Urinary bladder (tissue), 4 donors: ENCODE data around the gene KIF18B. TPM values are rescaled to one million over a fixed set of nuclear protein-coding genes. Genes with fewer than 3 reads are reported as not detected.
"Not testable (repeated sequence)": the region's sequence is repeated elsewhere in the genome, so short reads cannot be mapped to it uniquely, and the experiment has no call there.

ENCODE experiments used
- DNase-seq: peaks from one replicate; pipeline ENCODE4 v3.0.0-alpha.2; 2015; ENCODE audit errors: extremely low spot score
- H3K27ac ChIP-seq: one replicate; pipeline ENCODE4 v1.5.1; 2013; ENCODE audit warnings: low read depth, mild to moderate bottlenecking, moderate library complexity
- H3K36me3 ChIP-seq: one replicate; pipeline ENCODE4 v1.6.1; 2013; ENCODE audit warnings: mild to moderate bottlenecking, moderate library complexity; ENCODE audit not compliant: insufficient read depth
- H3K4me1 ChIP-seq: one replicate; pipeline ENCODE4 v1.6.1; 2013; ENCODE audit warnings: mild to moderate bottlenecking, moderate library complexity; ENCODE audit not compliant: insufficient read depth
- H3K4me3 ChIP-seq: one replicate; pipeline ENCODE4 v1.5.1; 2013; ENCODE audit warnings: low read depth, low read length
- WGBS: extraction: QIAGEN DNeasy Blood & Tissue Kit; methylation state at CpG from one replicate; pipeline ENCODE4 v1.1.7; 2013; 5-methylcytosine and 5-hydroxymethylcytosine counted together
- polyA plus RNA-seq: library from polyadenylated mRNA; stranded (reverse); fragments of 200-250 nt; gene quantifications from one replicate; pipeline ENCODE4 v1.2.3, GENCODE V29; 2013
- total RNA-seq: library from RNA; depleted of rRNA; stranded (reverse); fragments of >200 nt; gene quantifications from one replicate; pipeline ENCODE4 v1.2.3, GENCODE V29; 2014
- donor health status: healthy with polysubstance abuse.
- donor health status: healthy.

KIF18B gene
- total and polyA plus RNA-seq, 2 donors = 0.20 to 2.5 TPM

DNA sequence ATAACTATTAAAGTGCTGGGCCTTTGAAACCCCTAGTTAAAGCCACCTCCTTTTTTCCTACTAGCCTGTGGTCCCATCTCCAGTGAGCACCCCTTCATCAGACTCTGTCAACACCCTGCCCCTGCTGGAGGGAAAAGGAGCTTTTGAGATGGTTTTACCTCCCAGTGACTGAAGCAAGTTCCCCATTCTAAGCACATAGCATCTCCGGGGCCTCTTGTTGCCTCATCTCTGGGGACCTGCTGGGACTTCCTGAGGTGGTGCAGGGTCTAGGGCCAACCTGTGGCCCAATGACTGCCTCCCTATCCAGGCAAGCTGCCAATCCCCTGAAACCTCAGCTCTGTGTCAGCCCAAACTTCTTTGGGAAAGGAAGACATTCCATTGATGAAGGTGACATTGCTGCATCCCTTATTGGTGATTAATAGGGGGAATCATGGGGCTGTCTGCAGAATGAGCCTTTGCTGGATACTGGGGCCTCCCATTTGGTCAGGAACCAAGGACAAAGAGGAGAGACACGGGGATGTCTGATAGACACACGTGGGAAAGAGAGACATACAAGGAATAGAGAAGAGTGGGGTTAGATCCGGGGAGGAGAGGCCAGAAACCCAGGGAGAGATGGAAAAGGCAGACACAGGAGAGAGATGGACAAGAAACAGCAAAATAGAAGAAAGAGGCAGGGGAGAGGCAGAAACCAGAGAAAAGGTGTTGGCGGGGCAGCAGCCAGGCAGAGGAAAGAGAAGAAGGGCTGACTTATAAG lies 18.1 kb upstream of the KIF18B start:
- DNase-seq = no peak
- Histone ChIP-seq H3K36me3 (no peaks in the 10 kb centered on the region), H3K27ac (no peak overlapping the region), H3K4me3 (no peak overlapping the region), H3K4me1 (peaks cover 2% of the 10 kb centered on the region)
- 73% methylated on average over 5 of the region's 5 CpGs for WGBS

DNA sequence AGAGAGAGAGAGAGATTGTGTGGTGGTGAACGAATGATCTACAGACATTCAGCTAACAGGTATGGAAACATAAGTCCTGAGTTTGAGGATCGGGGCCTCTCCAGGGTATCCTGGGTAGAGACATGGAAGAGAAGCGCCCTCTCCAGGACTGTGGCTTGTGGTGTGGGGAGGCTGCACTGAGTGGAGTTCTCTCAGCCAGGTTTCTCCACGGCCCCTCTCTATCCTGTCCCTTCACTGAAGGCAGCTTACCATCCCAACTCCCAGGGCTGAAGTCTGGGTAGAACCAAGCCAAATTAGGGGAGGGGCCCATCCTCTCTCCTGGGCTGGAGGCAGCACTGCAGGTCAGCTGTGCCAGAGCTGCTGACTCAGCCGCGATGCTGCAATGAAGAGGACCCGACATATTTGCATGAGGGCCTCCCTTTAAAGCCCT lies 14.4 kb upstream of the KIF18B start:
- Histone ChIP-seq H3K4me3 (no peak overlapping the region), H3K27ac (no peak overlapping the region), H3K4me1 (peaks cover 2% of the 10 kb centered on the region), H3K36me3 (no peaks in the 10 kb centered on the region)
- whole genome bisulfite sequencing = 72% methylated on average over 7 of the region's 7 CpGs
- no peak for DNase-seq

DNA sequence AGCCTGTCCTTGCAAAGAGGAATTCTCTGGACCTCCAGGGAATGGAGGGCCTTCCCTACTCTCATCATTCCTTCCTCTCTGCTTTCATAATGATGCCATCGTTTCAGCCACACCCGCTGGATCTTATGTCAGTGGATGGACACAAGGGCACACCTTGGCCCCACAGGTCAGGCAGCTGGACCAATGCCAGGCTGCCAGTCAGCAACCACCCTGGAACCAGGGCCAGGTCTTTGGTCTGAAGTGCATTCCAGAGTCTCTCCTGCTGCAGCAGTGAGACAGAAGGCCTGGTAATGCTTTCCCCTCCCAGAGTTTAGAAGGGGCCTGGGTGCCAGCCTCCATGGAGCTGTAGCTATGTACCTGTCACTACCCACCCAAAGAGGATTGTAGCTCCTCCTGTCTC lies 13.1 kb upstream of the KIF18B start:
- Histone ChIP-seq H3K27ac (no peak overlapping the region), H3K4me3 (no peak overlapping the region), H3K36me3 (no peaks in the 10 kb centered on the region), H3K4me1 (peaks cover 2% of the 10 kb centered on the region)
- 65% methylated on average over 2 of the region's 2 CpGs for WGBS
- DNase-seq = no peak

DNA sequence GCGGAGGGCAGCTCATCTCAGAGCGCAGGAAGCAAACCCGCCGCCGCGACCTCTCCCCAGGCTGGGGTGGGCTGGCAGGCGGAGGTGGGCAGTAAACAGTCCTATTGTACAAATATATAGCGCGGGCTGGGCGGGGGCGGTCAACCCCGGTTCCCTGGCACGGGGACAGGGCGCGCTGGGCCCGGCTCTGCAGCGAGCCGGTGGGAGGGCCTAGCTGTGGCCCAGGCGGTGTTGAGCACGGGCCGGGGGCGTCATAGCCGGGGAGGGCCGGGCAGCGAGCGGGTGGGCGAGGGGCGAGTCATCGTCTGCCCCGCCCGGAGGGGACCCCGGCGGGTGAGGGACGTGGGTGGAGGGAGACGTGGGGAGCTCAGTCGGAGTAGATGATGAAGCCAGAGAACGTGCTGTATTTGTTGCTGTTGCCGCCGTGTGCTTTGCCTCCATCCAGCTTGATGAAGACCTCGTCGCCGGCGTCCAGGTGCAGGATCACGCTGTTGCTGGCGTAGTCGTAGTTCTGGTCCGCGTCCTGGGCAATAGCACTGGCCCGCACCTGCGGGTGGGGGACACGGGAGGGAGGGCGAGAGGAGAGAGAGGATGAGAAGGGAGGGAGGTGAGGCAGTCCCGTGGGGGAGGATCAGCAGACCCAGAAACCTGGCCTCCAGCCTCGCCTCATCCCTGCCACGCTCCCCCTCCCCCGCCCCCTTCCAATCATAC lies 12.4 kb upstream of the KIF18B start:
- WGBS = 37% methylated on average over 56 of the region's 56 CpGs
- Histone ChIP-seq H3K27ac (no peak overlapping the region), H3K36me3 (no peaks in the 10 kb centered on the region), H3K4me3 (no peak overlapping the region), H3K4me1 (peaks cover 2% of the 10 kb centered on the region)
- DNase-seq = no peak

DNA sequence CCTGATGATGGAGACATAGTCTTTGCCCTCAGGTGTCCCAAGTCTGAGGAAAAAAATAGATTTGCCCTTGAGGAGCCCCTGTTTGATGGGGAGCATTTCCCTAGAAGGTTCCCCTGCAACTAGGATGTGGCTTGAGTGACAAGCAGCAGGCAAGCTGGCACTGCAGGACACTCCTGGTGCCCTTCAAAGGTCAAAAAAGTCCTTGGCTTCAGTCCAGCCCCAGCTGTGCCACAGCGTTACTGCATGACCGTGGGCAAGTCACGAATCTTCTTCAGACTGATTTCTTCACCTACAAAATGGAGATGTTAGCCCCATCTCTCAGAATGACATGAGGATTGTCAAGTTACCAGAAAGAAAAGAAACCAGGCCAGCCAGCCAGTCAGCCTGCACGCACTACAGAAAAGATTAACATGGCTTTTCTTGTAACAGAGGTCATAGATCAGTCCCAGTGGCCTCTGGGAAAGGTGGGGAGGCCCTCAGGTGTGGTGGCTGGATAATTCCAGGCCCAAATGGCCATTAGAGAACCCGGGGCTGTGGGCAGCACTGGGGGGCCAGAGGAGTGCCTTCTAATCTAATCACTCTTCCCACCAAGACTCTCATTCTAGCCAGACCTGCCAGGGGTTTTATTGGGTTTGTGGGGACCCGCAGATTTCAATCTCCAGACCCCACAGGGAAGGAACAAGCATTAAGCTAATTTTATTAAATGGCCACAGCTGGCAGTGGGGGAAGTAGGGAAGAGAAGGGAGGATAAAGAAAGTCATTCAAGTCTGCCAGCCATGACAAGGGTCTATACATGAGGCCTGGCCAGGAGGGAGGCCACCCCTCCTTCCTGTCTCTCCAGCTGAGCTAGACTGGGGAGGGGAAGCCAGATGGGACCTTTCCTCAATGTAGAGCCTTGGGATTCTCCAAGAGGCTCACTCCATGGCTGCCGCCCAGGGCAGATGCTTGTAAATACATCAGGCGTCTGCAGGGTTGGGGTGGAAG lies 9.7 kb upstream of the KIF18B start:
- H3K4me3 ChIP-seq = no peak overlapping the region
- no peak for DNase-seq
- H3K27ac ChIP-seq = no peak overlapping the region
- H3K4me1 ChIP-seq = peaks cover 2% of the 10 kb centered on the region
- H3K36me3 ChIP-seq = no peaks in the 10 kb centered on the region
- 73% methylated on average over 8 of the region's 8 CpGs for WGBS

DNA sequence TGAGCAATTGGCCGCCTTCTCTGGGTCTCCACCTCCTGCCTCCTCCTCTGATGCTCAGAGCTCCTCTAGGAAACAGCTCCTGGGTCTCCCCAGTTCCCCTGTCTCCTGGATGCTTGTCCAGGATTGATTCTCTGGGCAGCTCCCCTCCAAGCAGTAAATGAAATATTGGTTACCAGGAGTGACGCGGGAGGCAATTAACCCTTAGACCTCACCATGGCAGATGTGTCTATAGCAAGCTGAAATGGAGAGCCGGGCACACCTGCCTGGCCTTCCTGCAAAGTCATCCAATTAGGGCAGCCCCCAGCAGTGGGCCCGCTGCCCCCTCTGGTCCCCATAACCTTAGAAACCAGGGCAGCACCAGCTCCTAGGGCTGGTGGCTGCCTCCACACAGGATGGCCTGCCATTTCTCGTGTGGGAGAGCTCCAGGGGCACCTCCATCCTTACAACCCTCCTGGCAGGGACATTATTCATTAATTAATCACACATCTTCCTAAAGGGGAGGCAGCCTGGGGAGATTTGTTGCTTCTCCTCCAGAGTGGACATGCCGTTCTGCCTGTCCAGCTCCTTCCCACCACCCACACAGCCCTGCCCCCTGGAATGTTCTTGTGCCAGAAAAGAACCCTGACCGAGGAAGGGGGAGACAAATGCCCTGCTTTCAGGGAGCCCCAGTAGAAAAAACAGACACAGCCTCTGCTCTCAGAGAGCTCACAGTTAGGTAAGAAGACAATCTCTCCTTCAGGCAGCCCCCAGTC lies 8.3 kb upstream of the KIF18B start:
- H3K4me3 ChIP-seq = no peak overlapping the region
- no peak for DNase-seq
- 70% methylated on average over 8 of the region's 8 CpGs for WGBS

DNA sequence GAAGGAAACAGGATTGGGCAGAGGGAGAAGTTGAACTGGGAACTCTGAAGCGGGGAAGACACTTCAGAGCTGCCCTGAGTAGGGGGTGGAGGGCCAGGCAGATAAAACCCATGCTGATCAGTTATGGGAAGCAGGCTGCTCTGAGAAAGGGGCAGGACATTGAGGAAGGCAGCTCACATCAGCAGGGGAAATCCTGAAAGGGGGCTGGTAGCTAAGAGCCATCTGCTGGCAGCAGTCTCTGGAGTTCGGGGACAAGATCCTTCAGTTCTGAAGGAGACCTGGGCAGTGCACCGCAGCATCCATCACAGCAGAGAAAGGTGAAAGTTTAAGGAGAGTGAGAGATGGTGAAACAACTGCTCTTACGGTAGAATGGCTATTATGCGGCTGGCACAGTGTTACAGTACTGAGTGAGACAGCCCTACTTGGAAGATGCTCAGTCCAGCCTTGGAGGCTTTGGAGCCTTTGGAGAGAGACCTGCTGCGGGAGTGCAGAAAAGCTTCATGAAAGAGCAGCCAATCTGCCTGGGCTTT lies 5.4 kb upstream of the KIF18B start:
- Histone ChIP-seq H3K4me3 (no peak overlapping the region), H3K4me1 (no peaks in the 10 kb centered on the region), H3K27ac (no peak overlapping the region), H3K36me3 (no peaks in the 10 kb centered on the region)
- 76% methylated on average over 6 of the region's 6 CpGs for WGBS
- no peak for DNase-seq

More for the DNA sequence above, 8.3 kb upstream of the KIF18B start:
- no peak overlapping the region for H3K27ac ChIP-seq
- H3K36me3 ChIP-seq = no peaks in the 10 kb centered on the region
- peaks cover 2% of the 10 kb centered on the region for H3K4me1 ChIP-seq

DNA sequence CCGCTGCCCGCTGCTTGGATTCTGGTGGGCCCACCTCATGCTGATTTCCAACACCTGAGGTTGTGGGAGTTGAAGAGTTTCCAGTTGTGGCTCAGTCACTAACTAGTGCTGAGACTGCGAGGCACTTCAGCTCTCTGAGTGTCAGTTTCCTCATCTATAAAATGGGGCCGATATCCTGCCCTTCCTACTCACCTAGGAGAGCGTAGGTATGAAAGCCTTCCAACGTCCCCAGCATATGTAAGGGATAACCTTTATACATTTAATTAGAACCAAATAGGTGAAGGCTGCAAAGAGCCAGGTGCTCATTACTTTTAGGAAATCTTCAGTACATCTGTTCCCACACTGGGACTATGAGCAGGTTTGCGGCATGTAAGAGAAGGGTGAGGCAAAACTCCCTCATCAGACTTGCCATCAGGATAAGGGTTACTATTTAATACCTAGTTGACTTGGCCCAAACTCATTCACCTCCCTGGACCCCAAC lies 782 bp upstream of the KIF18B start:
- 60% methylated on average over 7 of the region's 7 CpGs for WGBS
- peak overlapping the region; percentile 51 for H3K4me3 ChIP-seq
- peaks cover 1% of the 10 kb centered on the region for H3K4me1 ChIP-seq
- no peak for DNase-seq
- no peak overlapping the region for H3K27ac ChIP-seq
- no peaks in the 10 kb centered on the region for H3K36me3 ChIP-seq

DNA sequence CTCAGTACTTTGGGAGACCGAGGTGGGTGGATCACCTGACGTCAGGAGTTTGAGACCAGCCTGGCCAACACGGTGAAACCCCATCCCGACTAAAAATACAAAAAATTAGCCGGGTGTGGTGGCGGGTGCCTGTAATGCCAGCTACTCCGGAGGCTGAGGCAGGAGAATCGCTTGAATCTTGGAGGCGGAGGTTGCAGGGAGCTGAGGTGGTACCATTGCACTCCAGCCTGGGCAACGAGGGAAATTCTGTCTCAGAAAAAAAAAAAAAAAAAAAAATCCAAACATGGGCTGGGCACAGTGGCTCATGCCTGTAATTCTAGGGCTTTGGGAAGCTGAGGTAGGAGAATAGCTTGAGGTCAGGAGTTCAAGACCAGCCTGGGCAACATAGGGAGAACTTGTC lies 1.9 kb downstream of the KIF18B start:
- DNase-seq, H3K4me1 ChIP-seq, H3K27ac ChIP-seq, H3K4me3 ChIP-seq, H3K36me3 ChIP-seq: not testable (repeated sequence)
- WGBS = 94% methylated on average over 10 of the region's 10 CpGs

DNA sequence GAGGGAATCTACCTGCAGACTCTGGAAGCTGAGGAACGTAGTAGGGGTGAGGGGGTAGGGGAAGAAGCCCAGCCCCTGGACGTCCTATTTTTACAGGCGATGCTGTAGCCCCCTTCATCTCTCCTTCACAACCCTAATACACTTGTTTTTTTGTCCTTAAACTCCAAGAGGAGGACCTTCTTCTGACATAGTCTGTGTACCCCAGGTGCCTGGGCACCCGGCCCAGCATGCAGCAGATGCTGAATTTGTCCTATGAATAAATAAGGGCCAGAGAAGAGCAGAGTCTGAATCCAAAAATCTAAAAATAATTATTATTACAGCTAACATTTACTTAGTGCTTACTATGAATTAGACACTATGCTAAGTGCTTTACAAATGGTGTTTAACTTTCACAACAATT lies 5.1 kb downstream of the KIF18B start:
- WGBS = 75% methylated on average over 4 of the region's 4 CpGs
- H3K36me3 ChIP-seq = no peaks in the 10 kb centered on the region
- H3K4me3 ChIP-seq = no peak overlapping the region
- no peak for DNase-seq
- H3K4me1 ChIP-seq = peaks cover 1% of the 10 kb centered on the region
- H3K27ac ChIP-seq = no peak overlapping the region

DNA sequence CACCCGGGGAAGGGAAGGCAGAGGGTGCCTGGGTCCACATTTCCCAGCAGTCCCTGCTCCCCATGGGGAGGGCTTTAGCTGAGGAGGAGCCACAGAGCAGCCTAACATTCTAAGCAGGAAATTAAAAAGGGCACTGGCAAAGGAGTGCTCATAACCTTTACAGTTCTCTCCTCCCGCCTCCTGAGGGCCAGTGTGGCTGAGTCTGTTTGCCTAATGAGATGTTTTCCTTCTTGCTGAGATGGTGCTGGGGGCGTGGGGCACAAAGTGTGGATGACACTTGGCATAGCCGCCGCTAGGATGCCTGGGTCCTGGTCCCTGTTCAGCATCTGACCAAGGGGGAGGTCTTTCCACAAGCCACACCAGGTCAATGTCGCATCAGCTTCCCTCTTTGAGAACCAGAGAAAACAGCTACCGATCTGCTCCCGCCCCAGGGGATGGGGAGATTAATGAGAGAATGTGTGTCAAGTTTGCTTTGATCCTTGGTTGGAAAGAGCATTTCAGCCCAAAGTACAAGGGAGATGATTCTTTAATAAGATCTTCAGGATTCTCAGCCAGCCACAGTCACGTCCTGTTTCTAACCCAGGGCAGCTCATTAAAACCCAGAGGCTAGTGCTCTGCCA lies 5.8 kb downstream of the KIF18B start:
- H3K27ac ChIP-seq = no peak overlapping the region
- no peak overlapping the region for H3K4me3 ChIP-seq
- no peaks in the 10 kb centered on the region for H3K4me1 ChIP-seq
- no peak for DNase-seq
- H3K36me3 ChIP-seq = no peaks in the 10 kb centered on the region
- WGBS = 79% methylated on average over 9 of the region's 9 CpGs

DNA sequence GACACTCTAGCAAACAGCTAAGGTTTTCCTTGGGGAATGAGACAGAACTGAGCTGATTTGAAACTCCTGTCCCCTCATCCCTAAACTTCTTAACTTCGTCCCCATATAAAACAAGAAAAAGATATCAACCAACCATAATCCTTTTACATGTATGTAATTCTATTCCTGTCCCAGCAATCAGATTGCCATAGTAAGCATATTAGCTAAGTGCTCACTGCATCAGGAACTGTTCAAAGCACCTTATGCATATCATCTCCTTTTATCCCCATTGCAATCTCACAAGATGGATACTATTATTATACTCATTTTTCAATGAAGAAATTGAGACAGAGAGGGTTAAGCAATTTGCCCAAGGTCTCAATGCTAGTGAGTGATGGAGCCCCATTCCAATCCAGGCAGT lies 6.8 kb downstream of the KIF18B start:
- no peak overlapping the region for H3K4me3 ChIP-seq
- H3K36me3 ChIP-seq = no peaks in the 10 kb centered on the region
- DNase-seq = no peak
- 80% methylated on average over 1 of the region's 1 CpG for WGBS
- no peaks in the 10 kb centered on the region for H3K4me1 ChIP-seq
- H3K27ac ChIP-seq = no peak overlapping the region
